Activated CD8-positive, alpha-beta memory T cell treated with anti-CD3 and anti-CD28 coated beads, Interleukin-2, amount 50 U/mL, for 48 hours (primary cell): ENCODE results near the gene CHODL.

Experiments used
- DNase-seq: peaks from one replicate; pipeline ENCODE4 v3.0.0-alpha.2; 2020

Gene CHODL

DNA sequence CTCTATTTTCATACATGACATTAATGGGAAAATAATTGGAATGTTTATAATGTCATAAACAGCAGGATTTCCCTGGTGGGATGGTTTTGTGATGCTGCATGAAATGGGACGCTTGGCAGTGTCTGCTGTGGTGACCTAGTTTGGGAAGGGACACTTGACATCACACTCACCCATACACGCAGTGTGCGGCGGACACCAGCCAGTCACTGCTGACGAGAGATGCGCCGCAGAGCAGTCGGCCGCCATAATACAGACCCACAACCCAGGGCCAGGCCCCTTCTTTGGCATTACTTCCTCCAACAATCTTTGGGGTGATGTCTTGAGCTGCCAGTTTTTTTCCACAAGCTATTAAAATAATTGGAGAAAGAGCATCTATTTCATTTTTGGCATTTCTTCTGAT lies 49.5 kb downstream of the CHODL start:
- DNase-seq: no peak

DNA sequence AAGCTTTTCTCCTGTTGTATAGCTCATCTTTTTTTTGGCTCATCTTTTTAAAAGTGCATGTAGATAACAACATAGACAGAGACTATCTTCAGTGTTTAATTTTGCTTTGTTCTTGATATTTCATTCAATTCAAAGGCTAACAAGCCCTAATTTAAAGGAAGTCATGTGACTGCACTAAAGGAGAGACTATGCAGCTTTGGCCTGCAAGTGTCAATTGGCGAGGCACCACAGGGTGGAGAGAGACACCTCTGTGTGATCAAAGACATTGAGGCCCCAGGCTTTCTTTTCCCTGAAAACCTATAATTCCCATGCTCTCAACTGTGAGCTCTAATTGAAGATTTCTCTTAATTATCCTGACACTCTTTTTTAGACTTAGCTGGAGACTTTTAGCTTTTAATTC lies 53.6 kb downstream of the CHODL start:
- no peak for DNase-seq
